NCI-H460 (cell line): ENCODE results near the gene PRMT5. TPM values are rescaled to one million over a fixed set of nuclear protein-coding genes. Genes with fewer than 3 reads are reported as not detected.

Experiments
- DNase-seq: peaks from one replicate; pipeline ENCODE4 v3.0.0-alpha.2; 2016; ENCODE audit warnings: low read depth; ENCODE audit errors: extremely low read depth
- total RNA-seq: library from RNA; depleted of rRNA; stranded (reverse); fragments of >200 nt; shearing (Covaris generic); gene quantifications from 2 replicates; pipeline ENCODE4 v1.2.3, GENCODE V29; 2014; rRNA removed

Gene PRMT5
- total RNA-seq, 1 experiment from 2014 or later: 170 TPM

GRCh38 chr14:22878271-22879246 is 50.6 kb downstream of the PRMT5 start:
- DNase-seq: no peak

DNA sequence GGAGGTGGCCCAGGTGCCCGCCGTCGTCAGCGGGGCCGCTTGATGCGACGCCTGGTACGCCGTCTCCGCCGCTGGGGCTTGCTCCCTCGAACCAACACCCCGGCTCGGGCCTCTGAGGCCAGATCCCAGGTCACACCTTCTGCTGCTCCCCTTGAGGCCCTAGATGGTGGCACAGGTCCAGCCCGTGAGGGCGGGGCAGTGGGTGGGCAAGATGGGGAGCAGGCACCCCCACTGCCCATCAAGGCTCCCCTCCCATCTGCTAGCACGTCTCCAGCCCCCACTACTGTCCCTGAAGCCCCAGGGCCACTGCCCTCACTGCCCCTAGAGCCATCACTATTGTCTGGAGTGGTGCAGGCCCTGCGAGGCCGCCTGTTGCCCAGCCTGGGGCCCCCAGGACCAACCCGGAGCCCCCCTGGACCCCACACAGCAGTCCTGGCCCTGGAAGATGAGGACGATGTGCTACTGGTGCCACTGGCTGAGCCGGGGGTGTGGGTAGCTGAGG is 52.1 kb downstream of the PRMT5 start:
- DNase-seq: no peak

DNA sequence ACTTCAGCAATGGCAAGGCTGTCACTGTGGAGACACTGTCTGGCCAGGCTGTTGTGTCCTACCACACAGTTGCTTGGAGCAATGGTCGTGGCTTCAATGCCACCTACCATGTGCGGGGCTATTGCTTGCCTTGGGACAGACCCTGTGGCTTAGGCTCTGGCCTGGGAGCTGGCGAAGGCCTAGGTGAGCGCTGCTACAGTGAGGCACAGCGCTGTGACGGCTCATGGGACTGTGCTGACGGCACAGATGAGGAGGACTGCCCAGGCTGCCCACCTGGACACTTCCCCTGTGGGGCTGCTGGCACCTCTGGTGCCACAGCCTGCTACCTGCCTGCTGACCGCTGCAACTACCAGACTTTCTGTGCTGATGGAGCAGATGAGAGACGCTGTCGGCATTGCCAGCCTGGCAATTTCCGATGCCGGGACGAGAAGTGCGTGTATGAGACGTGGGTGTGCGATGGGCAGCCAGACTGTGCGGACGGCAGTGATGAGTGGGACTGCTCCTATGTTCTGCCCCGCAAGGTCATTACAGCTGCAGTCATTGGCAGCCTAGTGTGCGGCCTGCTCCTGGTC is 53.3 kb downstream of the PRMT5 start:
- DNase-seq: no peak

DNA sequence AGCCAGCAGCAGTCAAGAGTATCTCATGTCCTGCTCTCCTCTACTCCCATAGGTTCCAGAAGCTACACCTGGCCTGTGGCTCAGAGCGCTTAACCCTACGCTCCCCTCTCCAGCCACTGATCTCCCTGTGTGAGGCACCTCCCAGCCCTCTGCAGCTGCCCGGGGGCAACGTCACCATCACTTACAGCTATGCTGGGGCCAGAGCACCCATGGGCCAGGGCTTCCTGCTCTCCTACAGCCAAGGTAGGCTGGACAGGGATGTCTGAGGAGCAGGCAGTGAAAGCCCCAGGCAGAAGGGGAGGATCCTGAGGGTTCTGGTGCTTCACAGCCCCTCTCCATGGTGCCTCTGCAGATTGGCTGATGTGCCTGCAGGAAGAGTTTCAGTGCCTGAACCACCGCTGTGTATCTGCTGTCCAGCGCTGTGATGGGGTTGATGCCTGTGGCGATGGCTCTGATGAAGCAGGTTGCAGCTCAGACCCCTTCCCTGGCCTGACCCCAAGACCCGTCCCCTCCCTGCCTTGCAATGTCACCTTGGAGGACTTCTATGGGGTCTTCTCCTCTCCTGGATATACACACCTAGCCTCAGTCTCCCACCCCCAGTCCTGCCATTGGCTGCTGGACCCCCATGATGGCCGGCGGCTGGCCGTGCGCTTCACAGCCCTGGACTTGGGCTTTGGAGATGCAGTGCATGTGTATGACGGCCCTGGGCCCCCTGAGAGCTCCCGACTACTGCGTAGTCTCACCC is 54.0 kb downstream of the PRMT5 start:
- DNase-seq: no peak

- no peak for DNase-seq
Observed at GRCh38 chr14:22872833-22873520, 56.2 kb downstream of the PRMT5 start.

DNA sequence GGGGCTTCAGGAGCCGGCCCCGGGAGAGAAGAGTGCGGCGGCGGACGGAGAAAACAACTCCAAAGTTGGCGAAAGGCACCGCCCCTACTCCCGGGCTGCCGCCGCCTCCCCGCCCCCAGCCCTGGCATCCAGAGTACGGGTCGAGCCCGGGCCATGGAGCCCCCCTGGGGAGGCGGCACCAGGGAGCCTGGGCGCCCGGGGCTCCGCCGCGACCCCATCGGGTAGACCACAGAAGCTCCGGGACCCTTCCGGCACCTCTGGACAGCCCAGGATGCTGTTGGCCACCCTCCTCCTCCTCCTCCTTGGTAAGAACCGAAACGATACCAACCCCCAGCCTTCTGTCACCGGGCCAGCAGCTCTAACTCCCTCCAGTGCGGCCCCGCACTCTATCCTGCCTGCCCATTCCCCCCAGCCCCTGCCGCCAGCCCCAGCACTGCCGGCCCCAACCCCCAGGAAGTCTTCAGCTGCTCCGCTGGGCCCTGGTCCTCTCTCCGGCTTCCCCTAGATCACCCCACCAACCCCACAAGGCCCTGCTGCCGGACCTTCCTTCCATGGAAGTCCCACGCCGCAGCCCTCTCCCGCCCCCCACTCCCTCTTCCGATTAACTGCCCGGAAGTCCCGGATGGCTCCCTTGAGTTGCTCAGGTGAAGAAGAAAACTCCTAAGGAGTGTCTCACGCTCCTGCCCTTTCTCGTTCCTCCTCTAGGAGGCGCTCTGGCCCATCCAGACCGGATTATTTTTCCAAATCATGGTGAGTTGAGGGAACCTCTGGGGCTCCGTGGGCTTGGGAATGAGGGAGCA is 56.9 kb downstream of the PRMT5 start:
- peak; percentile 90 for DNase-seq

DNA sequence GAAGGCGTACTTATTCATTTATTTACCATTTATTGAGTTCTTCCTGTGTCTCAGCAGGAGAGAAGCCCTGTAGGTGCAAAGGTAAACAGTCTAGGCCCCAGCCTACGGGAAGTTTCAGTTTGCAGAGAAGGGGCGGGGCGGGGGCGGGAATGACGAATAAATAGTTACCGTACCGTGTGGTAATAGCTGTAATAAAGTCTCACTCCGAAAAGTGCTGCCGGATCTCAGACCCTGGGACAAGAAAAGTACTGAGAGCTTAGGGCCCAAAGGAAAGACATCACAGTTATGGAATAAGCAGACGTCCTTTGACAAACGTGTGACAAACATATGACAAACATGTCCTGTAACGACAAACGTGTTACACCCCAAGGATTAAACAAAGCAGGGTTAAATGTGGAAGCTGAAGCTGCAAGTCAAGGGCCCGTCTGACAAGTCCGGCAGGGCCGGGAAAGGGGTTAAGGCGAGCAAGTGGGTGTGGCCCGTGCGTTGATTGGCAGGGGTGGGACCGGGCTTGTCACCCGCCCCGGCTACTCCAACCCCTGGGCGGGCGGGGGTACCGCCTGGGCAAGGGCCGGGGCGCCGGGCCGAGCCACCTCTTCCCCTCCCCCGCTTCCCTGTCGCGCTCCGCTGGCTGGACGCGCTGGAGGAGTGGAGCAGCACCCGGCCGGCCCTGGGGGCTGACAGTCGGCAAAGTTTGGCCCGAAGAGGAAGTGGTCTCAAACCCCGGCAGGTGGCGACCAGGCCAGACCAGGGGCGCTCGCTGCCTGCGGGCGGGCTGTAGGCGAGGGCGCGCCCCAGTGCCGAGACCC is 57.7 kb downstream of the PRMT5 start, which contains the start of gene LRP10:
Gene LRP10 (plus strand): TSS at position 517 of the 809 bp plus-strand sequence. CDS start 564 bp downstream, outside the sequence.
- DNase-seq: peak; percentile 92

DNA sequence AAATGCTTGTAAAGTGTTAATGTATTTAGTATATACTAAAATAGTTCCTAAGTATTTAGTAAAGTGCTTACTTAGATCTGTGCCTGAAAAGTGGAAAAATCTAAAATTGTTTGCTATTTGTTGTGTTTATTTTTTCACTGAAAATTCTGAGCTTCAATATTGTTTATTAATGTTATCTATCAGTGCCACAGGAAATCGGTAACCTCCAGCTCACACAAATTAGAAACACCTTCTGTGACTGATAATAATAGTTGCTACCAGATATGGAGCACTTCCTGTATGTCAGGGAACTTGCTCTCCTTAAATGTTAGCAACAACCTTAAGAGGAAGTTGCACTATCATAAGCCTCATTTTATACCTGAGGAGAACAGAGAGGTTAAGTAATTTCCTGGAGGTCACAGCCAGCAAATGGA is 58.4 kb downstream of the PRMT5 start:
- no peak for DNase-seq

Other genes with a start within 250 kb of the PRMT5 start
- 175 and 189 TPM in 2 replicates for gene OXA1L, start 162.7 kb downstream of the PRMT5 start, total RNA-seq
- 1.1 TPM in 1 of 2 replicates, not detected in the other for gene SLC7A7, start 113.9 kb downstream of the PRMT5 start, total RNA-seq
- 58.9 and 68.9 TPM in 2 replicates for gene MRPL52, start 99.5 kb downstream of the PRMT5 start, total RNA-seq
- gene MMP14, start 92.8 kb downstream of the PRMT5 start, total RNA-seq: 0.30 and 0.89 TPM in 2 replicates
- 102 and 107 TPM in 2 replicates for gene LRP10, start 57.6 kb downstream of the PRMT5 start, total RNA-seq
- 0.32 and 0.37 TPM in 2 replicates for gene REM2, start 46.2 kb downstream of the PRMT5 start, total RNA-seq
- 54.4 and 64.8 TPM in 2 replicates for gene RBM23, start 10.2 kb downstream of the PRMT5 start, total RNA-seq
- gene HAUS4, start 27.7 kb upstream of the PRMT5 start, total RNA-seq: 77.6 and 81.7 TPM in 2 replicates
- 61.0 and 75.1 TPM in 2 replicates for gene AJUBA, start 53.2 kb upstream of the PRMT5 start, total RNA-seq
- gene C14orf93, start 80.8 kb upstream of the PRMT5 start, total RNA-seq: 12.8 and 15.1 TPM in 2 replicates
- gene PSMB5, start 105.5 kb upstream of the PRMT5 start, total RNA-seq: 191 and 254 TPM in 2 replicates
- gene PSMB11, start 112.8 kb upstream of the PRMT5 start, total RNA-seq: not detected in 2 replicates
- gene CDH24, start 128.1 kb upstream of the PRMT5 start, total RNA-seq: 4.4 and 4.6 TPM in 2 replicates
- 73.8 and 92.9 TPM in 2 replicates for gene ACIN1, start 165.8 kb upstream of the PRMT5 start, total RNA-seq
- 41.5 and 45.7 TPM in 2 replicates for gene C14orf119, start 166.1 kb upstream of the PRMT5 start, total RNA-seq
- gene CIROP, start 175.6 kb upstream of the PRMT5 start, total RNA-seq: not detected in 2 replicates
- gene CEBPE, start 189.9 kb upstream of the PRMT5 start, total RNA-seq: not detected in 2 replicates